ENCODE data around the gene THAP11.

The THAP11 gene

GRCh38 chr16:67885976-67886375 lies 43.9 kb downstream of the THAP11 start:
- Histone ChIP-seq H3K4me3 (ENCODE audit: low read depth, low read length) (no peak overlapping the region), H3K36me3 (ENCODE audit: control insufficient read depth, insufficient read depth, low read length) (peaks cover 33% of the 10 kb centered on the region), H3K4me1 (ENCODE audit: control insufficient read depth, insufficient read depth, low read length) (peaks cover 18% of the 10 kb centered on the region), H3K9ac (ENCODE audit: low read depth, low read length) (no peak overlapping the region), H3K27me3 (ENCODE audit: control insufficient read depth, insufficient read depth, low read length) (no peaks in the 10 kb centered on the region), H3K9me3 (ENCODE audit: control insufficient read depth, insufficient read depth, low read length) (no peaks in the 10 kb centered on the region), H3K27ac (ENCODE audit: low read depth, low read length) (no peak overlapping the region)

- no peak overlapping the region for H3K27ac ChIP-seq (ENCODE audit: low read depth, low read length)
- peaks cover 18% of the 10 kb centered on the region for H3K4me1 ChIP-seq (ENCODE audit: control insufficient read depth, insufficient read depth, low read length)
- H3K27me3 ChIP-seq (ENCODE audit: control insufficient read depth, insufficient read depth, low read length): no peaks in the 10 kb centered on the region
- H3K9me3 ChIP-seq (ENCODE audit: control insufficient read depth, insufficient read depth, low read length): no peaks in the 10 kb centered on the region
- H3K36me3 ChIP-seq (ENCODE audit: control insufficient read depth, insufficient read depth, low read length): peaks cover 28% of the 10 kb centered on the region
- H3K9ac ChIP-seq (ENCODE audit: low read depth, low read length): no peak overlapping the region
- no peak overlapping the region for H3K4me3 ChIP-seq (ENCODE audit: low read depth, low read length)
These were observed 44.3 kb downstream of the THAP11 start for GRCh38 chr16:67886387-67886786.

- Histone ChIP-seq H3K9me3 (ENCODE audit: control insufficient read depth, insufficient read depth, low read length) (no peaks in the 10 kb centered on the region), H3K27ac (ENCODE audit: low read depth, low read length) (no peak overlapping the region), H3K4me1 (ENCODE audit: control insufficient read depth, insufficient read depth, low read length) (peaks cover 22% of the 10 kb centered on the region), H3K9ac (ENCODE audit: low read depth, low read length) (no peak overlapping the region), H3K36me3 (ENCODE audit: control insufficient read depth, insufficient read depth, low read length) (peaks cover 9% of the 10 kb centered on the region), H3K4me3 (ENCODE audit: low read depth, low read length) (no peak overlapping the region), H3K27me3 (ENCODE audit: control insufficient read depth, insufficient read depth, low read length) (no peaks in the 10 kb centered on the region)
These were observed 46.2 kb downstream of the THAP11 start for GRCh38 chr16:67888331-67888730.

- no peaks in the 10 kb centered on the region for H3K9me3 ChIP-seq (ENCODE audit: control insufficient read depth, insufficient read depth, low read length)
- H3K27me3 ChIP-seq (ENCODE audit: control insufficient read depth, insufficient read depth, low read length): no peaks in the 10 kb centered on the region
- no peak overlapping the region; the same call in 1 of the 2 replicates for H3K9ac ChIP-seq (ENCODE audit: low read depth, low read length)
- H3K4me3 ChIP-seq (ENCODE audit: low read depth, low read length): peak overlapping the region; percentile 59
- H3K4me1 ChIP-seq (ENCODE audit: control insufficient read depth, insufficient read depth, low read length): 0 out of 2 replicates have a peak, but pooled peaks cover 8% of the 10 kb centered on the region
- no peaks in the 10 kb centered on the region for H3K36me3 ChIP-seq (ENCODE audit: control insufficient read depth, insufficient read depth, low read length)
- H3K27ac ChIP-seq (ENCODE audit: low read depth, low read length): peak overlapping the region; percentile 74
These were observed 50.3 kb downstream of the THAP11 start for GRCh38 chr16:67892375-67892774.

- H3K36me3 ChIP-seq (ENCODE audit: control insufficient read depth, insufficient read depth, low read length): no peaks in the 10 kb centered on the region
- peak within 1 kb of the TSS; percentile 99 for H3K4me3 ChIP-seq (ENCODE audit: low read depth, low read length)
- no peaks in the 10 kb centered on the region for H3K9me3 ChIP-seq (ENCODE audit: control insufficient read depth, insufficient read depth, low read length)
- peak within 1 kb of the TSS; percentile 96 for H3K9ac ChIP-seq (ENCODE audit: low read depth, low read length)
- H3K27ac ChIP-seq (ENCODE audit: low read depth, low read length): peak within 1 kb of the TSS; percentile 83
- H3K4me1 ChIP-seq (ENCODE audit: control insufficient read depth, insufficient read depth, low read length): 0 out of 2 replicates have a peak, but pooled peaks cover 8% of the 10 kb centered on the region
- H3K27me3 ChIP-seq (ENCODE audit: control insufficient read depth, insufficient read depth, low read length): no peaks in the 10 kb centered on the region
These were observed 51.0 kb downstream of the THAP11 start, which contains the start of gene PSKH1 for GRCh38 chr16:67892899-67893742. Gene PSKH1, plus strand, starts transcription at chr16:67893254. Its CDS starts 15,496 bp downstream, at chr16:67908750.

Measured in HUES48 (cell line).